ENCODE results near the gene KRT27. TPM values are rescaled to one million over a fixed set of nuclear protein-coding genes. Genes with fewer than 3 reads are reported as not detected.
"Not testable (repeated sequence)": the region's sequence is repeated elsewhere in the genome, so short reads cannot be mapped to it uniquely, and the experiment has no call there.

KRT27 gene
- total RNA-seq, 4 donors from 2014 or later = not detected

DNA sequence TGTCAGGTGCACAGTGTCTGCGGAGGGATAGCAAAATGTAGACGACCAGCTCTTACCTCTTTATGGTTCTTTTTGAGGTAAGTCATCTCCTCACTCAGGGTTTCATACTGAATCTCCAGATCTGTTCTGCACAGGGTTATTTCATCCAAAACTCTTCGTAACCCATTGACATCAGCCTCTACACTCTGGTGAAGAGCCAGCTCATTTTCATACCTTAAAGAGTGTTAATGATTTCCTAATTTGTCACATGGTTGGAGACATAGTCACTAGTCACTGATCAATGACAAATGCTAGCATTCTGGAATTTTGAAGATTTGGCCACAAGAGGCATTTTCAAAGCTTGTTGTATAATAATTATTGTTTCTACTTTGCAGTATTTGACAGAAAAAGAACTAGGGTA, 28.5 kb downstream of the KRT27 start:
- 91% methylated on average over 3 of the region's 3 CpGs for WGBS
- Histone ChIP-seq H3K36me3 (no peaks in the 10 kb centered on the region), H3K4me1 (no peaks in the 10 kb centered on the region), H3K27ac (replicated peaks in 1 of 4) (no peak overlapping the region), H3K4me3 (no peak overlapping the region), H3K9me3 (peaks cover 0 to 1% (median 0%) of the 10 kb centered on the region in 4 donors), H3K27me3 (peaks cover 0 to 26% (median 4%) of the 10 kb centered on the region in 4 donors)
- TF ChIP-seq POLR2A (IDR thresholded peaks at IDR 0.05; ENCODE audit: low read depth) (no peak), POLR2AphosphoS5 (IDR thresholded peaks at IDR 0.05) (no peak), EP300 (IDR thresholded peaks at IDR 0.05) (no peak)
- TF ChIP-seq, protein P1, sequence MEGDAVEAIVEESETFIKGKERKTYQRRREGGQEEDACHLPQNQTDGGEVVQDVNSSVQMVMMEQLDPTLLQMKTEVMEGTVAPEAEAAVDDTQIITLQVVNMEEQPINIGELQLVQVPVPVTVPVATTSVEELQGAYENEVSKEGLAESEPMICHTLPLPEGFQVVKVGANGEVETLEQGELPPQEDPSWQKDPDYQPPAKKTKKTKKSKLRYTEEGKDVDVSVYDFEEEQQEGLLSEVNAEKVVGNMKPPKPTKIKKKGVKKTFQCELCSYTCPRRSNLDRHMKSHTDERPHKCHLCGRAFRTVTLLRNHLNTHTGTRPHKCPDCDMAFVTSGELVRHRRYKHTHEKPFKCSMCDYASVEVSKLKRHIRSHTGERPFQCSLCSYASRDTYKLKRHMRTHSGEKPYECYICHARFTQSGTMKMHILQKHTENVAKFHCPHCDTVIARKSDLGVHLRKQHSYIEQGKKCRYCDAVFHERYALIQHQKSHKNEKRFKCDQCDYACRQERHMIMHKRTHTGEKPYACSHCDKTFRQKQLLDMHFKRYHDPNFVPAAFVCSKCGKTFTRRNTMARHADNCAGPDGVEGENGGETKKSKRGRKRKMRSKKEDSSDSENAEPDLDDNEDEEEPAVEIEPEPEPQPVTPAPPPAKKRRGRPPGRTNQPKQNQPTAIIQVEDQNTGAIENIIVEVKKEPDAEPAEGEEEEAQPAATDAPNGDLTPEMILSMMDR (IDR thresholded peaks at IDR 0.05) = no peak
- intact Hi-C loops (cut with DNase I) = no loop called here
- DNase-seq (ENCODE audit: extremely low spot score) = no peak

DNA sequence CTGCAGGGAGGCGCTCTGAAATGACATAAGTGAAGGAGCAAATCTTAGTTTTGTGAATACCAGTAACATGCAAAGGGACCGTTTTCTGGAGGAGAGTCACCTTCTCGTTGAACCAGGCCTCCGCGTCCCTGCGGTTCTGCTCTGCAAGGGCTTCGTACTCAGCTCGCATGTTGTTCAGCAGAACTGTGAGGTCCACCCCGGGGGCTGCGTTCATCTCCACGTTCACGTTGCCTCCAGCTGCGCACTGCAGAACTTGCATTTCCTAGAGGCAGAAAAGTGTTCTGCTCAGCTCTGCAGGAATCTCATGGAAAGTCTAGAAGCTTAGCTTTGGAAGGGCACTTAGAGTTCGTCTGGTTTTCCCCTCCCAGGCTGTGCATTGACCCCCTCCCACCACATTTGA, 31.3 kb downstream of the KRT27 start:
- DNase-seq (ENCODE audit: extremely low spot score) = no peak
- 65% methylated on average over 8 of the region's 14 CpGs for WGBS
- no peak for TF ChIP-seq POLR2A (IDR thresholded peaks at IDR 0.05; ENCODE audit: low read depth)
- no peak for TF ChIP-seq POLR2AphosphoS5 (IDR thresholded peaks at IDR 0.05)
- H3K9me3 ChIP-seq = no peaks in the 10 kb centered on the region
- no peak overlapping the region for H3K27ac ChIP-seq (replicated peaks in 1 of 4)
- intact Hi-C loops (cut with DNase I) = no loop called here
- no peak overlapping the region for H3K4me3 ChIP-seq
- peaks cover 0 to 26% (median 4%) of the 10 kb centered on the region in 4 donors for H3K27me3 ChIP-seq
- no peaks in the 10 kb centered on the region for H3K36me3 ChIP-seq
- no peaks in the 10 kb centered on the region for H3K4me1 ChIP-seq

DNA sequence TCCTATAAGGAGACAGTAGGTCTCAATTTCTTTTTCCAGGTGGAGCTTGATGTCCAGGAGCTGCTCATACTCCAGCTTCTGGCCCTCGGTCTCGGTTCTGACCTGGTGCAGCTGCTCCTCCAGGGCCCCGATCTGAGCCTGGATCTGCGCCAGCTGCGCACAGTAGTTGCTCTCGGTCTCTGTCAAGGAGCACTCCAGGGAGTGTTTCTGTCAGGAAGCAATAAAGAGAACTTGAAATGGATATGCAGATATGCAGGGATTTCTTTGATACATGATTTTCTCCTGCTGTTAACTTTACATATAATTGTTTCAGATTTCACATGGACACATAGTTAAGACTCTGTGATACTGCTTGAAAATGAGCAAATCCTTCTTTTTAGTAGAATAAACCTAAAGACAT, 32.0 kb downstream of the KRT27 start:
- no peaks in the 10 kb centered on the region for H3K36me3 ChIP-seq

DNA sequence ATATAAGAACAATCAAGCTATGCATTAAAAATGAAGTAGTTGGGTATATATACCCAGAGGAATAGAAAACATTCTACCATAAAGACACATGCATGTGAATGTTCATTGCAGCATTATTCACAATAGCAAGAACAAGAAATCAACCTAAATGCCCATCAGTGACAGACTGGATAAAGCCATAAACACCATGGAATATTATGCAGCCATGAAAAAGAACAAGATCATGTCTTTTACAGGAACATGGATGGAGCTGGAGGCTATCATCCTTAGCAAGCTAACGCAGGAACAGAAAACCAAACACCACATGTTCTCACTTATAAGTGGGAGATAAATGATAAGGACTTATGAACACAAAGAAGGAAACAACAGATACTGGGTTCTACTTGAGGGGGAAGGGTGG, 33.7 kb downstream of the KRT27 start:
- H3K4me3 ChIP-seq; DNase-seq (ENCODE audit: extremely low spot score); H3K27ac ChIP-seq (replicated peaks in 1 of 4); intact Hi-C loops (cut with DNase I); H3K4me1 ChIP-seq; H3K36me3 ChIP-seq; H3K9me3 ChIP-seq: not testable (repeated sequence)
- peaks cover 0 to 29% (median 5%) of the 10 kb centered on the region in 4 donors for H3K27me3 ChIP-seq
- WGBS = 75% methylated on average over 1 of the region's 1 CpG

More for the DNA sequence above, 32.0 kb downstream of the KRT27 start:
- 63% methylated on average over 6 of the region's 6 CpGs for WGBS
- peaks cover 0 to 26% (median 4%) of the 10 kb centered on the region in 4 donors for H3K27me3 ChIP-seq
- no peaks in the 10 kb centered on the region for H3K9me3 ChIP-seq
- no peaks in the 10 kb centered on the region for H3K4me1 ChIP-seq
- no peak overlapping the region for H3K27ac ChIP-seq (replicated peaks in 1 of 4)
- intact Hi-C loops (cut with DNase I) = no loop called here
- no peak for DNase-seq (ENCODE audit: extremely low spot score)
- no peak overlapping the region for H3K4me3 ChIP-seq
- TF ChIP-seq EP300 (IDR thresholded peaks at IDR 0.05) (no peak), POLR2A (IDR thresholded peaks at IDR 0.05; ENCODE audit: low read depth) (no peak), POLR2AphosphoS5 (IDR thresholded peaks at IDR 0.05) (no peak)
- TF ChIP-seq, protein P1 (IDR thresholded peaks at IDR 0.05) = no peak

DNA sequence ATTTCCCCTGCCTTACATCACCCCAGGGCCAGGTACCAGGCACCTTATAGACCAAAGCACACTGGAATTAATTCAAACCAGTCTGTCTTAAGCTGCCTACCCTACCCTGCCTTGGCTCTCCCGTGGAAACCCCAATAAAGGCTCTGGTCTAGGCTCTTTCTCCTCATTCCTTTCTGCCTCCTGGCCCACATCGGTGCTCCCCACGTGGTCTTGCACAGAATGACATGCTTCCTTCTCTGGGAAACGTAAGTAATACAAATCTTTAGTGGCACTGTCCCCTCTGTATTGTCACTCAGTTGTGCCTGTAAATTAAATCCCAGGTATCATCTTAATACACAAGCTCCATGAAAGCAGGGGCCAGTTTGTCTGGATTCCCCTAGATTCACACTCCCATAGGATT, 43.8 kb downstream of the KRT27 start:
- intact Hi-C loops (cut with DNase I) = no loop called here
- Histone ChIP-seq H3K27ac (replicated peaks in 1 of 4) (no peak overlapping the region), H3K27me3 (peaks cover 0 to 29% (median 0%) of the 10 kb centered on the region in 4 donors), H3K4me3 (no peak overlapping the region), H3K4me1 (no peaks in the 10 kb centered on the region), H3K36me3 (no peaks in the 10 kb centered on the region), H3K9me3 (peaks cover 0 to 16% (median 9%) of the 10 kb centered on the region in 4 donors)
- WGBS = 64% methylated on average over 4 of the region's 4 CpGs
- TF ChIP-seq POLR2AphosphoS5 (IDR thresholded peaks at IDR 0.05) = no peak
- TF ChIP-seq EP300 (IDR thresholded peaks at IDR 0.05) = no peak
- TF ChIP-seq, protein P1 (IDR thresholded peaks at IDR 0.05) = no peak
- TF ChIP-seq POLR2A (IDR thresholded peaks at IDR 0.05; ENCODE audit: low read depth) = no peak
- DNase-seq (ENCODE audit: extremely low spot score) = no peak

DNA sequence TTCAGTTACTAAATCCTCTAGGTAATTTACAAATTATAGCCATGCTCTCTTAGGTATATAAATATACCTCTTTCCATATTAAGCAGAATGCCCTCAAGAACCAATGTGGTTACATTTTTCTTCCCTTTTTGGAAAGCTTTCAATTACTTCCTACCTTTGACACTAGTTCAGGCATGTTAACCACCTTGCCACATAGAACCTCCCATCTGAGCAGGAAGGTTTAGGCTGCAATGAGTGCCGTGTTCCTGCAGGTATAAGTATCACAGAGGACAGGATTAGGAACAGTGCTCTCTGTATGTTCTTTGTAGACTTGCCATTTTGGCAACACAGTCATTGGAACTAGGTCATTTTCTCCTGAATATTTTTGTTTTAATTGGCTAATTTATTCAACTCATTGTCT, 47.3 kb downstream of the KRT27 start:
- intact Hi-C loops (cut with DNase I) = no loop called here
- H3K4me1 ChIP-seq = no peaks in the 10 kb centered on the region
- TF ChIP-seq EP300 (IDR thresholded peaks at IDR 0.05) = no peak
- TF ChIP-seq, protein P1 (IDR thresholded peaks at IDR 0.05) = no peak
- no peak for TF ChIP-seq POLR2A (IDR thresholded peaks at IDR 0.05; ENCODE audit: low read depth)
- TF ChIP-seq POLR2AphosphoS5 (IDR thresholded peaks at IDR 0.05) = no peak
- peaks cover 0 to 20% (median 0%) of the 10 kb centered on the region in 4 donors for H3K27me3 ChIP-seq
- WGBS = 87% methylated on average over 1 of the region's 1 CpG
- H3K27ac ChIP-seq (replicated peaks in 1 of 4) = no peak overlapping the region
- no peaks in the 10 kb centered on the region for H3K9me3 ChIP-seq
- DNase-seq (ENCODE audit: extremely low spot score) = no peak
- H3K4me3 ChIP-seq = no peak overlapping the region
- no peaks in the 10 kb centered on the region for H3K36me3 ChIP-seq

All from esophagus muscularis mucosa (tissue), 4 donors.